HPDE6-E6E7 (cell line): Measurements from ENCODE around the gene C1QC.
A peak's percentile ranks its signal among the peaks of the same experiment; 100 is the strongest.

ENCODE experiments used
- DNase-seq: peaks from one replicate; pipeline ENCODE4 v3.0.0; 2011; ENCODE audit warnings: missing footprints; ENCODE audit errors: extremely low spot score

The C1QC gene

GRCh38 chr1:22619252-22619651 lies 24.2 kb upstream of the C1QC start:
- no peak for DNase-seq

- DNase-seq, result no peak
Measured at GRCh38 chr1:22619798-22620197, 23.6 kb upstream of the C1QC start.

- no peak for DNase-seq
Measured at GRCh38 chr1:22621761-22622160, 21.7 kb upstream of the C1QC start.

GRCh38 chr1:22625262-22625925 lies 18.0 kb upstream of the C1QC start:
- no peak for DNase-seq

- no peak for DNase-seq
Measured at GRCh38 chr1:22626237-22627157, 16.9 kb upstream of the C1QC start.

- DNase-seq, result no peak
Measured at GRCh38 chr1:22627331-22627730, 16.1 kb upstream of the C1QC start.

- DNase-seq, result no peak
Measured at GRCh38 chr1:22628698-22629444, 14.6 kb upstream of the C1QC start.

- no peak for DNase-seq
Measured at GRCh38 chr1:22629886-22630285, 13.5 kb upstream of the C1QC start.

GRCh38 chr1:22633697-22634463 lies 9.6 kb upstream of the C1QC start:
- no peak for DNase-seq

- DNase-seq, result no peak
Measured at GRCh38 chr1:22635436-22635835, 8.0 kb upstream of the C1QC start.

GRCh38 chr1:22636353-22636752 lies 7.1 kb upstream of the C1QC start, which contains the start of gene C1QA:
TSS of gene C1QA (plus strand) at chr1:22636628. CDS start at chr1:22637617, 989 bp downstream.
- no peak for DNase-seq

GRCh38 chr1:22636927-22637326 lies 6.5 kb upstream of the C1QC start:
- DNase-seq, result no peak

- DNase-seq, result no peak
Measured at GRCh38 chr1:22637907-22638445, 5.5 kb upstream of the C1QC start.

- DNase-seq, result no peak
Measured at GRCh38 chr1:22638476-22639234, 4.8 kb upstream of the C1QC start.

GRCh38 chr1:22639286-22639685 lies 4.1 kb upstream of the C1QC start:
- no peak for DNase-seq

GRCh38 chr1:22641247-22641646 lies 2.2 kb upstream of the C1QC start:
- no peak for DNase-seq

GRCh38 chr1:22641906-22642636 lies 1.4 kb upstream of the C1QC start:
- peak; percentile 63 for DNase-seq

GRCh38 chr1:22643928-22644327 lies 495 bp downstream of the C1QC start:
- DNase-seq, result no peak

GRCh38 chr1:22645931-22646330 lies 2.5 kb downstream of the C1QC start:
- no peak for DNase-seq

- DNase-seq, result no peak
Measured at GRCh38 chr1:22646384-22646783, 3.0 kb downstream of the C1QC start.
